CD14-positive monocyte (primary cell): ENCODE results near the gene SUPT20HL1. TPM values are rescaled to one million over a fixed set of nuclear protein-coding genes. Genes with fewer than 3 reads are reported as not detected.
"Not testable (repeated sequence)": the region's sequence is repeated elsewhere in the genome, so short reads cannot be mapped to it uniquely, and the experiment has no call there.

Source experiments
- DNase-seq, 3 donors: peaks; one replicate each; pipeline ENCODE4 v3.0.0-alpha.2; 2011 to 2022
- H2AFZ ChIP-seq: 2 replicates; pipeline ENCODE4 v1.6.0; 2012; ENCODE audit warnings: mild to moderate bottlenecking, low read depth, low read length, inconsistent platforms; ENCODE audit not compliant: insufficient read depth, poor library complexity, severe bottlenecking
- H3K27ac ChIP-seq, 2 donors: 1 replicate in 1 of 2; 2 replicates in 1 of 2; pipeline ENCODE4 v1.5.1; 2012 to 2013; ENCODE audit warnings: low read length in 2 of 2, control low read depth in 1 of 2, inconsistent platforms in 1 of 2, low read depth in 1 of 2, mild to moderate bottlenecking in 1 of 2
- H3K27me3 ChIP-seq, 2 donors: one replicate each; pipeline versions ENCODE4 v1.6.0 to v1.6.1; 2011 to 2013; ENCODE audit warnings: low read length in 2 of 2; ENCODE audit not compliant: control insufficient read depth in 2 of 2, insufficient read depth in 2 of 2
- H3K36me3 ChIP-seq, 2 donors: replicated peaks in 1 of 2; 1 replicate in 1 of 2; 2 replicates in 1 of 2; pipeline versions ENCODE4 v1.5.1 to v1.6.1; 2012 to 2013; ENCODE audit warnings: low read length in 2 of 2, control low read depth in 1 of 2, inconsistent platforms in 1 of 2, mild to moderate bottlenecking in 1 of 2; ENCODE audit not compliant: insufficient read depth in 2 of 2, control insufficient read depth in 1 of 2
- H3K4me1 ChIP-seq, 2 donors: 1 replicate in 1 of 2; 2 replicates in 1 of 2; pipeline versions ENCODE4 v1.5.1 to v1.6.1; 2012 to 2013; ENCODE audit warnings: low read length in 2 of 2, control low read depth in 1 of 2, inconsistent platforms in 1 of 2, mild to moderate bottlenecking in 1 of 2, moderate library complexity in 1 of 2; ENCODE audit not compliant: insufficient read depth in 2 of 2, control insufficient read depth in 1 of 2
- H3K4me2 ChIP-seq: replicated peaks from 2 replicates; pipeline ENCODE3; 2012; ENCODE audit warnings: low read length, moderate library complexity, mild to moderate bottlenecking; ENCODE audit not compliant: poor library complexity, severe bottlenecking; ENCODE audit errors: extremely low read depth
- H3K4me3 ChIP-seq, 3 experiments: fragments of 200-600 bp in 1 of 3; sonication (generic) in 1 of 3; replicated peaks in 1 of 3; 1 replicate in 2 of 3; 2 replicates in 1 of 3; pipeline ENCODE4 v1.5.1; 2011 to 2013; ENCODE audit warnings: low read length in 3 of 3, mild to moderate bottlenecking in 3 of 3, control low read depth in 2 of 3, low read depth in 2 of 3, inconsistent platforms in 1 of 3, moderate library complexity in 1 of 3
- H3K79me2 ChIP-seq: 2 replicates; pipeline ENCODE4 v1.6.0; 2012; ENCODE audit warnings: mild to moderate bottlenecking, control low read depth, inconsistent platforms, low read length, moderate library complexity; ENCODE audit not compliant: insufficient read depth
- H3K9ac ChIP-seq: 2 replicates; pipeline ENCODE4 v1.6.0; 2017; ENCODE audit warnings: low read length, mild to moderate bottlenecking; ENCODE audit not compliant: insufficient read depth, poor library complexity, severe bottlenecking
- H3K9me3 ChIP-seq, 2 donors: replicated peaks in 1 of 2; 1 replicate in 1 of 2; 2 replicates in 1 of 2; pipeline versions ENCODE4 v1.5.1 to v1.6.1; 2012 to 2013; ENCODE audit warnings: low read length in 2 of 2, control low read depth in 1 of 2; ENCODE audit not compliant: control insufficient read depth in 1 of 2, insufficient read depth in 1 of 2
- H4K20me1 ChIP-seq: 2 replicates; pipeline ENCODE4 v1.6.0; 2012; ENCODE audit warnings: mild to moderate bottlenecking, low read length, control low read depth, moderate library complexity; ENCODE audit not compliant: insufficient read depth
- H3K27ac Mint-ChIP-seq, 7 donors: one replicate each; pipeline ENCODE4 v1.8.0; 2020; ENCODE audit warnings: mild to moderate bottlenecking in 7 of 7, mixed read lengths in 7 of 7, moderate library complexity in 6 of 7, inconsistent platforms in 2 of 7
- H3K27me3 Mint-ChIP-seq, 3 donors: one replicate each; pipeline ENCODE4 v1.8.0; 2021 to 2022; ENCODE audit warnings: low read depth in 3 of 3, mild to moderate bottlenecking in 3 of 3, mixed read lengths in 3 of 3, moderate library complexity in 3 of 3, inconsistent platforms in 1 of 3
- H3K36me3 Mint-ChIP-seq, 2 donors: one replicate each; pipeline ENCODE4 v1.8.0; 2020; ENCODE audit warnings: mixed read lengths in 2 of 2, inconsistent platforms in 1 of 2, mild to moderate bottlenecking in 1 of 2
- H3K4me1 Mint-ChIP-seq: one replicate; pipeline ENCODE4 v1.8.0; 2020; ENCODE audit warnings: mild to moderate bottlenecking, mixed read lengths
- H3K4me3 Mint-ChIP-seq, 2 donors: one replicate each; pipeline ENCODE4 v1.8.0; 2020; ENCODE audit warnings: mild to moderate bottlenecking in 2 of 2, mixed read lengths in 2 of 2, moderate library complexity in 1 of 2
- H3K9me3 Mint-ChIP-seq, 7 donors: one replicate each; pipeline ENCODE4 v1.8.0; 2020 to 2022; ENCODE audit warnings: mixed read lengths in 7 of 7, mild to moderate bottlenecking in 6 of 7, moderate library complexity in 6 of 7, inconsistent platforms in 2 of 7
- CTCF ChIP-seq: fragments of 200-600 bp; IDR thresholded peaks from one replicate; pipeline ENCODE4 v1.8.0; 2022; ENCODE audit warnings: antibody characterized with exemption, mild to moderate bottlenecking
- WGBS: methylation state at CpG from one replicate; pipeline ENCODE4 v1.1.5; 2013; ENCODE audit warnings: missing lambda C conversion rate; ENCODE audit not compliant: insufficient coverage; 5-methylcytosine and 5-hydroxymethylcytosine counted together
- intact Hi-C, 2 donors: fragments of 100-400 bp; cut with micrococcal nuclease; formaldehyde crosslinking; loops; one replicate each; pipeline versions ENCODE4 v1.15.0 to v1.15.1; 2023
- polyA plus RNA-seq, 3 donors: library from polyadenylated mRNA; depleted of rRNA in 1 of 3; unstranded in 2 of 3; stranded (reverse) in 1 of 3; fragments of 300-500 nt in 2 of 3; fragments of >200 nt in 1 of 3; fragmentation: Illumina TruSeq in 2 of 3; gene quantifications; 1 replicate in 2 of 3; 2 replicates in 1 of 3; pipeline ENCODE4 v1.2.3, GENCODE V29; 2012 to 2021

The SUPT20HL1 gene
- polyA plus RNA-seq, 3 donors = not detected

- peaks cover 0 to 25% (median 0%) of the 10 kb centered on the region in 3 donors for H3K27me3 Mint-ChIP-seq
- Histone ChIP-seq H3K4me3 (no peak overlapping the region), H3K9me3 (no peaks in the 10 kb centered on the region), H2AFZ (no peak overlapping the region), H3K36me3 (no peaks in the 10 kb centered on the region), H3K9ac (no peak overlapping the region), H3K4me2 (no peak overlapping the region), H4K20me1 (no peaks in the 10 kb centered on the region), H3K27ac (no peak overlapping the region), H3K4me1 (no peaks in the 10 kb centered on the region), H3K27me3 (peaks cover 0 to 3% of the 10 kb centered on the region in 2 donors), H3K79me2 (no peaks in the 10 kb centered on the region)
- 100% methylated on average over 1 of the region's 5 CpGs for WGBS
- H3K4me3 Mint-ChIP-seq = no peak overlapping the region
- H3K36me3 Mint-ChIP-seq = no peaks in the 10 kb centered on the region
- H3K27ac Mint-ChIP-seq = no peak overlapping the region
- intact Hi-C loops = no loop called here
- no peak for DNase-seq
- TF ChIP-seq CTCF = no peak
- no peaks in the 10 kb centered on the region for H3K4me1 Mint-ChIP-seq
- H3K9me3 Mint-ChIP-seq = peaks cover 0 to 10% (median 0%) of the 10 kb centered on the region in 7 donors
Measured at GRCh38 chrX:24364326-24364725, 3.9 kb downstream of the SUPT20HL1 start.

GRCh38 chrX:24364851-24365538, 4.6 kb downstream of the SUPT20HL1 start:
- WGBS = 94% methylated on average over 12 of the region's 14 CpGs
- no peaks in the 10 kb centered on the region for H4K20me1 ChIP-seq
- no peaks in the 10 kb centered on the region for H3K79me2 ChIP-seq
- no peak overlapping the region for H3K4me3 Mint-ChIP-seq
- H3K27ac ChIP-seq = no peak overlapping the region
- H3K4me3 ChIP-seq = no peak overlapping the region
- no peaks in the 10 kb centered on the region for H3K4me1 Mint-ChIP-seq
- H3K27me3 ChIP-seq = peaks cover 0 to 3% of the 10 kb centered on the region in 2 donors
- no peak for DNase-seq
- no peak overlapping the region for H2AFZ ChIP-seq
- H3K4me2 ChIP-seq = no peak overlapping the region
- peaks cover 0 to 10% (median 0%) of the 10 kb centered on the region in 7 donors for H3K9me3 Mint-ChIP-seq
- peaks cover 0 to 25% (median 0%) of the 10 kb centered on the region in 3 donors for H3K27me3 Mint-ChIP-seq
- no peak overlapping the region for H3K27ac Mint-ChIP-seq
- H3K4me1 ChIP-seq = no peaks in the 10 kb centered on the region
- H3K36me3 Mint-ChIP-seq = no peaks in the 10 kb centered on the region
- TF ChIP-seq CTCF = no peak
- intact Hi-C loops = no loop called here
- H3K9ac ChIP-seq = no peak overlapping the region
- H3K36me3 ChIP-seq = no peaks in the 10 kb centered on the region
- no peaks in the 10 kb centered on the region for H3K9me3 ChIP-seq

- H3K9me3 Mint-ChIP-seq, H2AFZ ChIP-seq, H3K9ac ChIP-seq, H3K36me3 Mint-ChIP-seq, H3K36me3 ChIP-seq, H3K4me2 ChIP-seq, H3K4me3 Mint-ChIP-seq, H4K20me1 ChIP-seq, H3K79me2 ChIP-seq, H3K27me3 ChIP-seq, DNase-seq, H3K27ac ChIP-seq, H3K4me1 ChIP-seq, intact Hi-C loops, H3K27ac Mint-ChIP-seq, H3K9me3 ChIP-seq, H3K4me3 ChIP-seq: not testable (repeated sequence)
- H3K4me1 Mint-ChIP-seq = peaks cover 14% of the 10 kb centered on the region
- 100% methylated on average over 1 of the region's 4 CpGs for WGBS
- H3K27me3 Mint-ChIP-seq = peaks cover 0 to 39% (median 5%) of the 10 kb centered on the region in 3 donors
Measured at GRCh38 chrX:24366762-24367400, 6.4 kb downstream of the SUPT20HL1 start.
